ENCODE measurements around the gene DPPA5. TPM values are rescaled to one million over a fixed set of nuclear protein-coding genes. Genes with fewer than 3 reads are reported as not detected.

DPPA5 gene
- total RNA-seq, 1 experiment from 2014 or later, result 1.2 TPM

GRCh38 chr6:73388433-73388799 lies 34.3 kb upstream of the DPPA5 start:
- WGBS (ENCODE audit: extremely low coverage, insufficient read length, low lambda C conversion rate), result no CpG with 5 or more reads among the region's 4 CpGs
- Histone ChIP-seq H2AK5ac (ENCODE audit: insufficient read length, low read length) (no peak overlapping the region), H3K14ac (ENCODE audit: insufficient read depth, low read length) (no peak overlapping the region), H3K27me3 (ENCODE audit: insufficient read depth, low read length) (no peaks in the 10 kb centered on the region), H2BK20ac (ENCODE audit: low read depth, low read length, poor library complexity, severe bottlenecking) (no peak overlapping the region), H3K18ac (ENCODE audit: insufficient read length, low read depth, low read length) (no peak overlapping the region), H4K8ac (replicated peaks; ENCODE audit: insufficient read length, low read depth, low read length) (no peak overlapping the region), H3T11ph (ENCODE audit: low read length) (no peak overlapping the region), H4K5ac (ENCODE audit: insufficient read length, low read depth, low read length) (no peak overlapping the region), H4K20me1 (ENCODE audit: control insufficient read depth, insufficient read depth, insufficient read length) (no peaks in the 10 kb centered on the region), H3K23ac (ENCODE audit: insufficient read length, low read depth, low read length) (no peak overlapping the region), H2BK5ac (ENCODE audit: insufficient read length, low read length) (no peak overlapping the region), H4K91ac (ENCODE audit: insufficient read length, low read depth, low read length) (no peak overlapping the region), H3K4me2 (ENCODE audit: insufficient read depth, insufficient read length, low read length) (peak overlapping the region; percentile 62), H3K56ac (ENCODE audit: insufficient read length, low read depth, low read length) (no peak overlapping the region), H3K9me3 (ENCODE audit: control insufficient read depth, low read depth, low read length) (no peaks in the 10 kb centered on the region), H2BK15ac (ENCODE audit: low read depth, low read length) (no peak overlapping the region), H3K79me2 (ENCODE audit: insufficient read depth, low read length) (no peaks in the 10 kb centered on the region), H3K27ac (ENCODE audit: insufficient read length, low read depth, low read length) (no peak overlapping the region), H3K9ac (ENCODE audit: extremely low read depth, insufficient read length, low read length) (no peak overlapping the region), H3K23me2 (ENCODE audit: insufficient read length, low read depth, low read length, poor library complexity, severe bottlenecking) (peaks cover 7% of the 10 kb centered on the region), H2BK120ac (ENCODE audit: low read depth, low read length, poor library complexity, severe bottlenecking) (no peak overlapping the region), H2AFZ (ENCODE audit: low read length) (no peak overlapping the region), H3K79me1 (ENCODE audit: insufficient read depth, low read depth, low read length, poor library complexity, severe bottlenecking) (no peaks in the 10 kb centered on the region), H3K4me1 (ENCODE audit: insufficient read depth, low read length) (no peaks in the 10 kb centered on the region), H2BK12ac (ENCODE audit: insufficient read length, low read depth, low read length) (no peak overlapping the region), H3K4ac (ENCODE audit: low read depth, low read length) (no peak overlapping the region)
- Mint-ChIP-seq H3K4me1 (peaks cover 14 to 16% of the 10 kb centered on the region in 2 experiments), H3K36me3 (ENCODE audit: insufficient read depth in 1 of 3, low read depth in 3 of 3) (no peaks in the 10 kb centered on the region), H3K4me3 (peak overlapping the region; percentile 75 to 79), H3K9me3 (no peaks in the 10 kb centered on the region), H3K27ac (peak overlapping the region in 1 of 3 experiments; percentile 61; a peak in 2 of 7 replicates), H3K27me3 (ENCODE audit: low read depth) (peaks cover 3% of the 10 kb centered on the region; the same call in 1 of the 2 replicates)
- no peak for TF ChIP-seq CTCF (conservative IDR thresholded peaks at IDR 0.05)
- no peak for DNase-seq
